Lower lobe of right lung (tissue), 2 donors: ENCODE data around the gene EIF4H. TPM values are rescaled to one million over a fixed set of nuclear protein-coding genes. Genes with fewer than 3 reads are reported as not detected.
"Not testable (repeated sequence)": the region's sequence is repeated elsewhere in the genome, so short reads cannot be mapped to it uniquely, and the experiment has no call there.

Experiments used
- ATAC-seq, 2 donors: fragments of 200-7000 bp; cut with Tn5 transposase; one replicate each; pipeline ENCODE4 v1.9.1; 2020 to 2022; ENCODE audit warnings: mild to moderate bottlenecking in 2 of 2, moderate library complexity in 2 of 2
- DNase-seq: peaks from one replicate; pipeline ENCODE4 v3.0.0-alpha.2; 2020
- H3K27ac ChIP-seq: fragments of 200-600 bp; one replicate; pipeline ENCODE4 v1.8.0; 2022
- H3K27me3 ChIP-seq: fragments of 200-600 bp; one replicate; pipeline ENCODE4 v1.8.0; 2022; ENCODE audit warnings: low read depth
- H3K36me3 ChIP-seq: fragments of 200-600 bp; one replicate; pipeline ENCODE4 v1.8.0; 2022; ENCODE audit warnings: mild to moderate bottlenecking
- H3K4me1 ChIP-seq: fragments of 200-600 bp; one replicate; pipeline ENCODE4 v1.8.0; 2022
- H3K4me3 ChIP-seq: fragments of 200-600 bp; one replicate; pipeline ENCODE4 v1.8.0; 2022; ENCODE audit warnings: mild to moderate bottlenecking
- H3K9me3 ChIP-seq: fragments of 200-600 bp; one replicate; pipeline ENCODE4 v1.8.0; 2022
- CTCF ChIP-seq: fragments of 200-600 bp; IDR thresholded peaks from one replicate; pipeline ENCODE4 v1.8.0; 2022; ENCODE audit warnings: antibody characterized with exemption, mild to moderate bottlenecking
- intact Hi-C: fragments of 100-400 bp; cut with DNase I; formaldehyde crosslinking; loops from one replicate; pipeline ENCODE4 v1.11.0; 2022
- total RNA-seq: library from RNA; stranded (reverse); fragmentation: NEBNext Ultra II Directional; extraction: Animal tissue kit (Norgen Biotek cat#: 25700); gene quantifications from one replicate; pipeline ENCODE4 v1.2.1, GENCODE V29; 2021
- donor health status: DM: no; HTN: yes; CAD: no; lungs with severe emphysema.

Gene EIF4H
- total RNA-seq, 1 donor from 2014 or later, result 210 TPM

DNA sequence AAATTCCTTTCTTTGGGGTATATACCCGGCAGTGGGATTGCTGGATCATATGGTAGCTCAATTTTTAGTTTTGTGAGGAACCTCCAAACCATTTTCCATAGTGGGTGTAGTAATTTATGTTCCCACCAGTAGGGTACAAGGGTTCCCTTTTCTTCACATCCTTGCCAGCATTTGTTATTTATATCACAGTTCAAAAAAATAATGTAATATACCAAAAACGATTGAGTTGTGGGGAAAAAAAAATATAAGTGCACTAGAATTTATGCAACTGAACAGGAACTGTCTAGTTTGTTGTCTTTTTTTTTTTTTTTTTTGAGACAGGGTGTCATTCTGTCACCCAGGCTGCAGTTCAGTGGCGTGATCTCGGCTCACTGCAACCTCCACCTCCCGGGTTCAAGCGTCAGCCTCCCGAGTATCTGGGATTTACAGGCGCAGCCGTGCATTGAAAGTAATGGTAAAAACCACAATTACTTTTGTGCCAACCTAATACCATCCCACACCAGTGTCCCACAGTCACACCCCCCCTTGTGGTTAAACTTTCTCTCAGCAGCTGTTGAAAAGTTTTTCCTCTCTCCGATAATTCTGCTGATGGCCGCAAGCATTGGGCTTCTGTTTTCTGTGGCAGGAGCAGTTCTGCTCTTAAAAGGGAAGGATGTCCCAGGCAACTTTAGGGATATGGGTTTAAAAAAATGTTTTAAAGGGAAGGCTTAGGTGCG, 28.8 kb downstream of the EIF4H start:
- intact Hi-C loops, result loop anchor here (10.0 kb wide), 1 partner anchor 202 kb away; no protein-coding TSS in a partner anchor
- Histone ChIP-seq H3K4me1 (peaks cover 9% of the 10 kb centered on the region), H3K27ac (no peak overlapping the region), H3K36me3 (no peaks in the 10 kb centered on the region), H3K9me3 (no peaks in the 10 kb centered on the region), H3K27me3 (no peaks in the 10 kb centered on the region), H3K4me3 (no peak overlapping the region)
- ATAC-seq (peak; percentile 6 to 28), DNase-seq (no peak)
- peak; percentile 38 for TF ChIP-seq CTCF

DNA sequence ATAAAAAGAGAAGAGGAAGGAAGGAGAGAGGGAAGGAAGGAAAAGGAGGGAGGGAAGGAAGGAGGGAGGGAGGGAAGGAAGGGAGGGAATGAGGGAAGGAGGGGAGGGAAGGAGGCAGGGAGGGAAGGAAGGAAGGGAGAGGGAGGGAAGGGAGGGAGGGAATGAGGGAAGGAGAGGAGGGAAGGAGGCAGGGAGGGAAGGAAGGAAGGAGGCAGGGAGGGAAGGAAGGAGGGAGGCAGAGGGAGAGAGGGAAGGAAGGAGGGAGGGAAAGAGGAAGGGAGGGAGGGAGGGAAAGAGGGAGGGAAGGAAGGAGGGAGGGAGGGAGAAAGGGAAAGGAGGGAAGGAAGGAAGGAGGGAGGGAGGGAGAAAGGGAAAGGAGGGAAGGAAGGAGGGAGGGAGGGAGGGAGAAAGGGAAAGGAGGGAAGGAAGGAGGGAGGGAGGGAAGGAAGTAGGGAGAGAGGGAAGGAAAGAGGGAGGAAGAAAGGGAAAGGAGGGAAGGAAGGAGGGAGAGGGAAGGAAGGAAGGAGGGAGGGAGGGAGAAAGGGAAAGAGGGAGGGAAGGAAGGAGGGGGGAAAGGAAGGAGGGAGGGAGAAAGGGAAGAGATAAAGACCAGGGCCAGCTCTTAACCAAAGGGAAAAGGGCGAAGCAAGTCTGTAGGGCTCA, 29.9 kb downstream of the EIF4H start:
- H3K36me3 ChIP-seq, result no peaks in the 10 kb centered on the region
- intact Hi-C loops, result loop anchor here (10.0 kb wide), 1 partner anchor 201 kb away; no protein-coding TSS in a partner anchor
- no peak overlapping the region for H3K4me3 ChIP-seq
- H3K4me1 ChIP-seq, result peaks cover 9% of the 10 kb centered on the region
- DNase-seq (no peak), ATAC-seq (no peak)
- no peak overlapping the region for H3K27ac ChIP-seq
- no peak for TF ChIP-seq CTCF
- H3K9me3 ChIP-seq, result no peaks in the 10 kb centered on the region
- H3K27me3 ChIP-seq, result no peaks in the 10 kb centered on the region

DNA sequence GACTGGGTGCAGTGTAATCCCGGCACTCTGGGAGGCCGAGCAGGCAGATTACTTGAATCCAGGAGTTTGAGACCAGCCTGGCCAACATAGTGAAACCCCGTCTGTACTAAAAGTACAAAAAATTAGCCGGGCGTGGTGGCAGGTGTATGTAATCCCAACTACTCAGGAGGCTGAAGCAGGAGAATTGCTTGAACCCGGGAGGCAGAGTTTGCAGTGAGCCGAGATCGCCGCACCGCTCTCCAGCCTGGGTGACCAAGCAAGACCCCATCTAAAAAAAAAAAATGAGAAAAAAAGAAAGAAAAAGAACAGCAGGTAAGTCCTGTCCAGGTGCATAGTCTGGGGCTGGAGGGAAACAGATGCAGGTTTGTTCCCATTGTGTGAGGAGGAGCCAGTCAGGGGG, 31.9 kb downstream of the EIF4H start:
- ATAC-seq, DNase-seq, H3K27ac ChIP-seq, H3K4me3 ChIP-seq, H3K9me3 ChIP-seq, H3K36me3 ChIP-seq, H3K27me3 ChIP-seq: not testable (repeated sequence)
- H3K4me1 ChIP-seq, result peaks cover 15% of the 10 kb centered on the region
- intact Hi-C loops, result loop anchor here (10.0 kb wide), 1 partner anchor 199 kb away; no protein-coding TSS in a partner anchor

- DNase-seq (peak; percentile 90), ATAC-seq (peak; percentile 88 to 92)
- no peak overlapping the region for H3K27ac ChIP-seq
- H3K9me3 ChIP-seq, result no peaks in the 10 kb centered on the region
- H3K27me3 ChIP-seq, result no peaks in the 10 kb centered on the region
- peak overlapping the region; percentile 41 for H3K4me3 ChIP-seq
- H3K36me3 ChIP-seq, result no peaks in the 10 kb centered on the region
- TF ChIP-seq CTCF, result peak; percentile 99
- intact Hi-C loops, result loop anchor here (10.0 kb wide), 1 partner anchor 198 kb away; no protein-coding TSS in a partner anchor
- H3K4me1 ChIP-seq, result peaks cover 15% of the 10 kb centered on the region
These were observed 32.5 kb downstream of the EIF4H start for GRCh38 chr7:74206589-74207120.

- Histone ChIP-seq H3K4me3 (no peak overlapping the region), H3K27ac (no peak overlapping the region), H3K9me3 (no peaks in the 10 kb centered on the region), H3K36me3 (no peaks in the 10 kb centered on the region), H3K4me1 (peaks cover 15% of the 10 kb centered on the region), H3K27me3 (no peaks in the 10 kb centered on the region)
- ATAC-seq (no peak), DNase-seq (no peak)
- intact Hi-C loops, result loop anchor here (10.0 kb wide), 1 partner anchor 197 kb away; no protein-coding TSS in a partner anchor
- no peak for TF ChIP-seq CTCF
These were observed 33.4 kb downstream of the EIF4H start for GRCh38 chr7:74207586-74207985.

DNA sequence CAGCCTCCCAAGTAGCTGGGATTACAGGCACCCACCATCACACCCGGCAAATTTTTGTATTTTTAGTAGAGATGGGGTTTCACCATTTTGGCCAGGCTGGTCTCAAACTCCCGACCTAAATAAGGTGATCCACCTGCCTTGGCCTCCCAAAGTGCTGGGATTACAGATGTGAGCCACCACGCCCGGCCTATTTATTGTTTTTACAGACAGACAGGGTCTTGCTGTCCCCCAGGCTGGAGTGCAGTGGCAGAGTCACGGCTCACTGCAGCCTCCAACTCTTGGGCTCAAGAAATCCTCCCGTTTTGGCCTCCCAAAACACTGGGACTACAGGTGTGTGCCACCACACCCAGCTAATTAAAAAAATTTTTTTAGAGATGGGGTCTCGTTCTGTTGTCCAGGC, 34.1 kb downstream of the EIF4H start:
- not testable (repeated sequence) for H3K27me3 ChIP-seq, H3K9me3 ChIP-seq, H3K36me3 ChIP-seq, DNase-seq, H3K4me3 ChIP-seq, H3K27ac ChIP-seq, ATAC-seq
- intact Hi-C loops, result loop anchor here (10.0 kb wide), 1 partner anchor 197 kb away; no protein-coding TSS in a partner anchor
- H3K4me1 ChIP-seq, result peaks cover 15% of the 10 kb centered on the region
